ENCODE results near the gene PDS5A.
"Not testable (repeated sequence)": the region's sequence is repeated elsewhere in the genome, so short reads cannot be mapped to it uniquely, and the experiment has no call there.

PDS5A gene

DNA sequence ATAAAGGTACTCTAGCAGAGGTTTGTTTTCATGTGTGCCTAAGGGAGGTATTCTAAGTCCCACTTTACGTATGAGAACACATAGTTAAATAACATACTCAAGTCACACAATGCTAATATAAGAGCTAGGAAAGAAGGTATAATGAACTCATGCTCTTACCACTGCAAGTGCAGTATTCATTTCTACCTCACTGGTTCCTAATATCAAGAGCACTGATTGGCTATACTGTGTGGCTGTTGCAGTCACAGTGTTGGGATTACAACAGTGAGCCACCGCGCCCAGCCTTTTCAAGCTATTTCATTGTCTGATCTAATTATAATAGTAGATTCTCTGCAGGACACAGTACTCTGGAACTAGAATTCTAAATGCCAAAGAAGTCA, 84.0 kb downstream of the PDS5A start:
- DNase-seq, result no peak

DNA sequence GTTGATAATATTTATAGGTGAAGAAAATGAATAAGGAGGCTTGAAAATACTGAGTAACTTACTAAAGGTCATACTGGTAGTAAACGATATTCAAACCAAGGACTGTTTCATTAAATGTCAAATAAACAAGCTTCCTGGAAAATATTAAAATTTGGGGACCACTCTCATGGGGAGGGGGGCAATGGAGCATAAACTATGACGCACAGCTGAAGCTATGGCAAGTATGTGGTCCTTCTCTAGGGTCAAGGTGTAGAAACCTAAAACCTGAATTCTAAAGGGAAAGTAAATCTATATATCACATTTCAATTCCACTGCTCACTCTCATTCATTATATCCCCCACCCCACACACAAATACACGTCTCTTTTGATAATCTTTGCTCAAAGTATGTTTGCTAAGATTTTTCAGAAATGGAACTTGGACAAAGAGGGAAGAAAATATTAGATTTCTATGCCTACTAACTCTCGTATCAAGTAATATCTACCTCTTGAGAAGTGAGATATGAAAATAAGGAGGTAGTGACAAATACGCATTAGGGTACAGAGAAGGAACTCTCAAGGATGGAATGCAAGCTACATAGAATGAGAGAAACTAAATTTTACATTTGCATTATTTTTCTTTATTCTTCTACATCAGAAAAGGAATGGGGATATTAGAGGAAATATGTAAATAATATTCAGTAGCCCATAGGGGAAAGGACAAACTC, 84.6 kb downstream of the PDS5A start:
- DNase-seq, result no peak

DNA sequence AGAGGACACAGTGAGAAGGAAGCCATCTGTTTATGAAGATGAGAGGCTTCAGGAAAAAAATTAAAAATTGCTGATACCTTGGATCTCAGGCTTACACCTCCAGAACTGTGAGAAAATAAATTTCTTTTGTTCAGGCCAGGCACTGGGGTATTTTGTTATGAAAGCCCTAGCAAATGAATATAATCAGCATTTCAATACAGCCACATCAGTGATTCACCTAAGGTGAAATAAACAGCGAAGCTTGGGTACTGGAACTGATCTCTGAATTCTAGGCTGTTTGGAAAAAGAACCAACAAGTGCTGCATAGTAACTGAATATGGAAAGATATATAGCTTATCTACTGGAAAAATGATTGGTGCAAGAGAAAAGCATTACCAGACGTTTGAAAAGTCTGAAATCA, 88.5 kb downstream of the PDS5A start:
- DNase-seq, result no peak

DNA sequence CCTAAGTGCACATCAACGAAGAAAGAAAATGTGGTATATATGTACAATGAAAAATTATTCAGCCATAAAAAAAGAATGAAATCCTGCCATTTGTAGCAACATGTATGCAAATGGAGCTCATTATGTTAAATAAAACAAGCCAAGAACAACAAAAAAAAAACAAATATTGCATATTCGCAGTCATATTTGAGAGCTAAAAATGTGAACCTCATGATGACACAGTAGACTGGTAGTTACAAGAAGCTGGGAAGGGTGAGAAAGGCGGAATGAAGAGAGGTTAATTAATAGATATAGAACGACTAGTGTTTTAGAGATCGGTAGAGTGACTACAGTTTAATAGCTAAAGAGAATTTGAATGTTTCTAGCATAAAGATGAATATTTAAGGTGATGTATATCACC, 89.2 kb downstream of the PDS5A start:
- no peak for DNase-seq

DNA sequence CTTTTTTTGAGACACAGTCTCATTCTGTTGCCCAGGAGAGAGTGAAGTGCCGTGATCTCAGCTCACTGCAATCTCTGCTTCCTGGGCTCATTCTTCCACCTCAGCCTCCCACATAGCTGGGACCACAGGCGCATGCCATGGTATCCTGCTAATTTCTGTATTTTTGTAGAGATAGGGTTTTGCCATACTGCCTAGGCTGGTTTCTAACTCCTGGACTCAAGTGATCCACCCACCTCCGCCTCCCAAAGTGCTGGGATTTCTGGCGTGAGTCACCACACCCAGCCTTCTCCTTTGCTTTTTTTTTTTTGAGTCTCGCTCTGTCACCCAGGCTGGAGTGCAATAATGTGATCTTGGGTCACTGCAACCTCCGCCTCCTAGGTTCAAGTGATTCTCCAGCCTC, 94.1 kb downstream of the PDS5A start:
- DNase-seq, result no peak

DNA sequence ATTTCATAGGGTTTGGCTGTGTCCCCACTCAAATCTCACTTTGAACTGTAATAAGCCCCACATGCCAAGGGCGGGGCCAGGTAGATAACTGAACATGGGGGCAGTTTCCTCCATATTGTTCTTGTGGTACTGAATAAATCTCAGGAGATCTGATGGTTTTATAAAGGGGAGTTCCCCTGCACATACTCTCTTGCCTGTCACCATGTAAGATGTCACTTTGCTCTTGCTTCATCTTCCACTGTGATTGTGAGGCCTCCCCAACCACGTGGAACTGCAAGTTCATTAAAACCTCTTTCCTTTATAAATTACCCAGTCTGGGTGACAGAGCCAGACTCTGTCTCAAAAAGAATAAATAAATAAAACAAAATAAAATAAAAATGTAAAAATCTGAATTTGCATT, 95.9 kb downstream of the PDS5A start:
- DNase-seq, result no peak

DNA sequence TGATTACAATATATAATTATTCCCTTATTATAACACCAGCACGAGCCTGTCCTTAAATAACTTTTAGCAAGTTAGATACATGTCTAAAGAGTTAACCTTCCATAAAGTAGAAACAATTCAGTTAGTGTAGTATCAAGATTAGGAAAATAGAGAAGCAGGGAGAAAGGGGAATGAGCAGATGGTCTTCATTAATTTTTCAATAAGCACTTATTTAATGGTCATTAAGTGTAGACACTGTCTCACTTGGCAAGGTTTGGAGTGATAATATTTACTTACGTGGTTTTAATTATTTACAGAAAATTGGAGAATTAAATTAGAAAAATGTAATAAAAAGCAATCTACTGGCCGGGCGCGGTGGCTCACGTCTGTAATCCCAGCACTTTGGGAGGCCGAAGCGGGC, 99.7 kb downstream of the PDS5A start:
- DNase-seq, result no peak

DNA sequence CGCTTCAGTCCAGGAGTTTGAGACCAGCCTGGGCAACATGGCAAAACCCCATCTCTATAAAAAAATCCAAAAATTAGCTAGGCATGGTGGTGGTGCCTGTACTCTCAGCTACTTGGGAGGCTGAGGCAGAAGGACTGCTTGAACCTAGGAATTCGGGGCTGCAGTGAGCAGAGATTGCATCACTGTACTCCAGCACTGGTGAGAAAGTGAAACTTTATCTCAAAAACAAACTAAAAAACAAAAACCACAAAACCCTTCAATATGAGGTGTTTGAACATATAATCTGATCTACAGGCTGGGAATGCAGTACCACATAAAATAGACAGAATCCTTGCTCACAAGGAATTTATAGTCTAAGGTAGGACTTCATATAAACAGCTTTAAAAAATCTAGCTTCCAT, 103.9 kb downstream of the PDS5A start:
- no peak for DNase-seq

DNA sequence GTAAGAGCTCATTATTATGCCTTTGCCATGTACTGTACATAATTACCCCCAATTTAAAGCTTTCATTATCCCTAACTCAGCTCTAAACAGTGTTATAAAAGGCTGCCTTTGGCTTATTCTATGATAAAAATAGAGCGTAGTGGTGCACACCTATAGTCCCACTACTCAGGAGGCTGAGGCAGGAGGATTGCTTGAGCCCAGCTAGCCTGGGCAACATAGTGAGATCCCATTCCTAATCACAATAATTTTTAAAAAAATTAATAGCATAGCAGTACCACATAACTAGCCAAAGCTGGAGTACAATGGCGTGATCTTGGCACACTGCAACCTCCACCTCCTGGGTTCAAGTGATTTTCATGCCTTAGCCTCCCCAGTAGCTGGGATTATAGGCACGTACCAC, 112.4 kb downstream of the PDS5A start:
- no peak for DNase-seq

DNA sequence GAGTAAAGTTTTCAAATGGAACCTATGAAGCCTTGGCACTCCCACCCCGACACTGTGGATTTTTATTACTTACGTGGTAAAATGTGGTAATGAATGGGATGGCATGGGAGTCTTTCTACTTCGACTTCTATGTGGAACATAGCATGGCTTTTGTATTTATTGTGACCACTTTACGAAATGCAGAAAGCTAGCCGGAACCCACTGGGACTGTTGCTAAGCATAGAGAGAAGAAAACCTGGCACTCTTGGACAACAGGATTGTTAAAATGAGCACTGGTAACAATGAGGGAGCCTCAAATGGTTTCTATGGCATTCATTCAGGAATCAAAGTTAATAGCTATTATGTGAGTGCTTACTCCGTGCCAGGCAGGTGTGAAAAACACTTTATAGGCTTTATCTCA, 113.3 kb downstream of the PDS5A start:
- no peak for DNase-seq

DNA sequence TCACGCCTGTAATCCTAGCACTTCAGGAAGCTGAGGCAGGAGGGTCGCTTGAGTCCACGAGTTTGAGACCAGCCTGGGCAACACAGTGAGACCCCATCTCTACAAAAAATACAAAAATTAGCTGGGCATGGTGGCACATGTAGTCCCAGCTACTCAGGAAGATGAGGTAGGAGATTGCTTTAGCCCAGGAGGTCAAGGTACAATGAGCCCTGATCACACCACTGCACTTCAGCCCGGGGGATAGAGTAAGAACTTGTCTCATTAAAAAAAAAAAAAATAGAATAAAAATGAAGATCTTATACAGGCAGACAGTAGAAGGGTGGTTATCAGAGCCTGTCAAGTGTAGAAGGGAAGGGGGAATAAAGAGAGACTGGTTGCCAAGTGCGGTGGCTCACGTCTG, 116.9 kb downstream of the PDS5A start:
- no peak for DNase-seq

DNA sequence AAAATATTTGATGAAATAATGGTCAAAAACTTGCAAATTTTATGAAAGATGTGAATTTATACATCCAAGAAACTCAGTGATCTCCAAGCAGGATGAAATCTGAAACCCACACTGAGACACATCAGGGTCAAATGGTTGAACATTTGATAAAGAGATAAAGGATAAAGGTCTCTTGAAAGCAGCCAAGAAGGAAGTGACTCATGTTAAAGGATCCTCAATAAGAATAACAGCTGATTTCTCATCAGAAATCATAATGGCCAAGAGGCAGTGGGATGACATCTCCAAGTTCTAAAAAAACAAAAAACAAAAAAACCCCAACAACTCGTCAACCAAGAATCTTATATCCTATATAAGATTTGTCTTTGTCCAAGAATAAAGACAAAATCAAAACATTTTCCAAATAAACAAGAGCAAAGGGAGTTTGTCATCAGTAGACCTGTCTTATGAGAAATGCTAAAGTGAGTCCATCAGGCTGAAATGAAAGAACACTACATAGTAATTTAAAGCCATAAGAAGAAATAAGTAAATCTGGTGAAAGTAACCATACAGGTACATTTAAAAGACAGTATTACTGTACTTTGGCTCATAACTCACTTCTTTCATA, 121.7 kb downstream of the PDS5A start:
- no peak for DNase-seq

DNA sequence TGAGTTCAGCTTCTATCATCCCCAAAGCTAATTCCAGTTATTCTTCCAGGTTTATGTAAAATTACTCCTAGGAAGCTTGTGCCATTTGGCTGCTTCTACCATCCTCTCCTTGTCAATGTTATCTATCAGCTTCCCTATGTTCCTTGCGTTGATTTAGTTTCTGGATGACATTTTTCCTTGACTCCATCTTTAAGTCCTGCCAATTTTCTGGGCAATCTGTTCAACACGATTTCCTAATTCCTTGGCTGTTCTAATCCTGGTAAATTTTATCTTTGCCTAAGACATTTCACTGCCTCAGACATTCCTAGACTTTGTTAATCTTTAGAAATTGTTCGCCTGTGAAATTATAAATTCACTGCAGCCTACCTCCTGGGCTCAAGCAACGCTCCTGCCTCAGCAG, 125.1 kb downstream of the PDS5A start:
- DNase-seq, result no peak

DNA sequence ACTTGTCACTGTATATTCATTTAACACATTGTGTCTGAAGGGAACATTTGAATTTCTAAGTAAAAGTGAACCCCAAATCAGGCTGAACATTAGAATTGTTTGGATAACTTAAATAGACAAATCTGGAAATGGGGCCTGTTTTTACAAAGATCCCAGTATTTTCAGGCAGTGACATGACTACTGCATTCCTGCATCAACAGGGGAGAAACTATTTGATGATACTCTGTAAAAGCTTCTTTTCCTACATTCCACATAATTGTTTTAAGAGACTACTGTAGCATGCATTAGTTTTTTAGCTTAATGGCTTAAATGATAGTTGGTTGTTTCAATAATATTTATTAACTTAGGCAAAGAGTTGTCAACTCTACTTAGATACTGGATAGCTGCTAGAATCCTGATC, 127.0 kb downstream of the PDS5A start:
- DNase-seq, result no peak

DNA sequence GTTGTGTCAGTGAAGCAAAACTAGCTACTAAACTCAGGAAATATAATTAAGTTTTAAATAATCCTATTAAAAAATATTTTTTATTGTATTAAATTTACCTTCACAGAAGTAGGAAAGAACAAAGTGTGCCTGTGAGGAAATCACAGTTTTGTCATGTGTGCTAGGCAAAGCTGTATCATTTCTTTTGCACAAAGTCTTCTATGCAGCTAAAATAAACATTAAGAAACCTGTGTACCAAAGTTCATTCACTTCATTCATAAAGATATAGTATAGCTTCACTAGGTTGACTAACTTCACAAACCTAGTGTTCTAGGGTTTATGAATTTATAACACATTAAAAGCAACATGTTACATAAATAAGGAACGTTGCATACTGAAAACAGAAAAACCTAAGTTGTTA, 131.0 kb downstream of the PDS5A start:
- no peak for DNase-seq

DNA sequence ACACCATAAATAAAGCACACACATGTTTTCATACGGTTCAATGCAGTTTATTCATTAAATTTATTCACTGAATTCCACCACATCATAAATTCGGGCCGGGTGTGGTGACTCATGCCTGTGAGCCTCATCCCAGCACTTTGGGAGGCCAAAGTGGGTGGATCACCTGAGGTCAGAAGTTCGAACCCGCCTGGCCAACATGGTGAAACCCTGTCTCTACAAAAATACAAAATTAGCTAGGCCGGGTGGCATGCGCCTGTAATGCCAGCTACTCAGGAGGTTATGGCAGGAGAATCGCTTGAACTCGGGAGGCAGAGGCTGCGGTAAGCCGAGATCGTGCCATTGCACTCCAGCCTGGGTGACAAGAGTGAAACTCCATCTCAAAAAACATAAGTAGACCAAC, 131.6 kb downstream of the PDS5A start:
- DNase-seq, result no peak

DNA sequence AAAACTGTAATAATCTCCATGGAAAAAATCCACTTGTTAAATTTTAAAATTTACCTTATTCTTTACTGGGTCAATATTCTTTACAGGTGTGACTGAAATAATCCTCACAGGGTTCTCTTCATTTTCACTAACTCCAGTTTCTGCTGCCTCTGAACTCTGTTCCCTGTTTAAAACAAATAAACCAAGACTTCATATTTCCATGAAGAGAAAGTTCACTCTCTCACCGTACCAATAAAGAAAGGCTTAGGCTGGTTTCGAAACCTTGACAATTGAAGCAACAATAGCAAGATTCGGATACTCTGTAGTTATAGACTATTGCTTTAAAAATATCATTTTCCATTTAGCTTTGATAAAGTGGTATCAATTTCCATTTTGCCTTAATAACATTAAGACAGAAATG, 135.8 kb downstream of the PDS5A start:
- no peak for DNase-seq

DNA sequence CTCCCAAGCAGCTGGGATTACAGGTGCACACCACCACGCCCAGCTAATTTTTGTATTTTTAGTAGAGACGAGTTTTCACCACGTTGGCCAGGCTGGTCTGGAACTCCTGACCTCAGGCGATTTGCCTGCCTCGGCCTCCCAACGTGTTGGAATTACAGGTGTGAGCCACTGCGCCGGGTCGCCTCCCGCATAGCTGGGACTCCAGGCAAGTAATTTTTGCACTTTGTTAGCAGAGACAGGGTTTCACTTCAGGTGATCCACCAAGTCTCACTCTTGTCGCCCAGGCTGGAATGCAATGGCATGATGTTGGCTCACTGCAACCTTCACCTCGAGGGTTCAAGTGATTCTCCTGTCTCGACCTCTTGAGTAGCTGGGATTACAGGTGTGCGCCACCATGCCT, 137.2 kb downstream of the PDS5A start:
- not testable (repeated sequence) for DNase-seq

DNA sequence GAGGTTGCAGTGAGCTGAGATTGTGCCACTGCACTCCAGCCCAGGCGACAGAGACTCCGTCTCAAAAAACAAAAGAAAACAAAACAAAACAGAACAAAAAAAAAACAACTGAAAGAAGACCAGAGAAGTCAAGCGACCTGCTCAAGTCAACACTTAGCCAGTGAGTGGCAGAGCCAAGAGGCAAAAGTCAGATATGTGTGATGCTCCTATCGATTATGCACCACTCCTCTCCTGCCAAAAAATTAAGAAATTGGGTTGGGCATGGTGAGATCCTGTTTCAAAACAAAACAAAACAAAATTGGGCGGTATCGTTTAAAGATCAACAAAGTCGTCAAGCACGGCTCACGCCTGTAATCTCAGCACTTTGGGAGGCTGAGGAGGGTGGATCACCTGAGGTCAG, 137.7 kb downstream of the PDS5A start:
- no peak for DNase-seq

DNA sequence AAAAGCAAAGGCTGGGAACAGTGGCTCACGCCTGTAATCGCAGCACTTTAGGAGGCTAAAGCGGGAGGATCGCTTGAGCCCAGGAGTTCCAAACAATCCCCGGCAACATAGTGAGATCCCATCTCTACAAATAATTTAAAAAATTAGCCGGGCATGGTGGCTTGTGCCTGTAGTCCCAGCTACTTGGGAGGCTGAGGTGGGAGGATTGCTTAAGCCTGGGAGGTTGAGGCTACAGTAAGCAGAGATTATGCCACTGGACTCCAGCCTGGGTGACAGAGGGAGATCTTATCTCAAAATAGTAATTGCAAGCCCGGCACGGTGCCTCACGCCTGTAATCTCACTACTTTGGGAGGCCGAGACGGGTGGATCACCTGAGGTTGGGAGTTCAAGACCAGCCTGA, 139.3 kb downstream of the PDS5A start:
- DNase-seq, result not testable (repeated sequence)

DNA sequence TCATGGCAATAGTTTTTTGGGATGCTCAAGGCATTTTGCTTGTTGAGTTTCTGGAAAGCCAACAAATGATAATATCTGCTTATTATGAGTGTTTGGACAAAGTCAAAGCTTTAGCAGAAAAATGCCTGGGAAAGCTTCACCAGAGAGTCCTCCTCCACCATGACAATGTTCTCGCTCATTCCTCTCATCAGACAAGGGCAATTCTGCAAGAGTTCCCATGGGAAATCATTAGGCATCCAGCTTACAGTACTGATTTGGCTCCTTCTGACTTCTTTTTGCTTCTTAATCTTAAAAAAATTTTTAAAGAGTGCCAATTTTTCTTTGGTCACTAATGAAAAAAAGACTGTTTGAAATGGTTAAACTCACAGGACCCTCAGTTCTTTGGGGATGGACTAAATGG, 143.4 kb downstream of the PDS5A start:
- DNase-seq, result no peak

DNA sequence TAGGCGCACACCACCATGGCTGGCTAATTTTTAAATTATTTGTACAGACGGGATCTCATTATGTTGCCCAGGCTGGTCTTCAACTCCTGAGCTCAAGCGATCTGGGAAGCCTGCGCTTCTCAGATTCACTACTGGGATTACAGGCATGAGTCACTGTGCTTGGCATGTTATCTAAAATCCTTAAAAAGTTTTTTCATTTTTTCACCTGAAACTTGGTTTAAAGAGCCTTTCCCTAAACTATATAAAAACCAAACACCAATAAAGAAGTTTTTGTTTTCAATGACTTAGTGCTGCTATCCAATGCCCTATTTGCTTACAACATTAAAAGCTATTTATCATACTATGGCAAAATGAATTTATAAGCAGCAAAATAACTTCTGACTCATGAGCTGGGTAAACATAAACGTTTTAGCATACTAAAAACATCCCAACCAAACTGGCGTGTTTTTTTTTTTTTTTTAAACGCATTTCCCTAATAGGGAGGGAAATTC, 151.9 kb downstream of the PDS5A start:
- no peak for DNase-seq

DNA sequence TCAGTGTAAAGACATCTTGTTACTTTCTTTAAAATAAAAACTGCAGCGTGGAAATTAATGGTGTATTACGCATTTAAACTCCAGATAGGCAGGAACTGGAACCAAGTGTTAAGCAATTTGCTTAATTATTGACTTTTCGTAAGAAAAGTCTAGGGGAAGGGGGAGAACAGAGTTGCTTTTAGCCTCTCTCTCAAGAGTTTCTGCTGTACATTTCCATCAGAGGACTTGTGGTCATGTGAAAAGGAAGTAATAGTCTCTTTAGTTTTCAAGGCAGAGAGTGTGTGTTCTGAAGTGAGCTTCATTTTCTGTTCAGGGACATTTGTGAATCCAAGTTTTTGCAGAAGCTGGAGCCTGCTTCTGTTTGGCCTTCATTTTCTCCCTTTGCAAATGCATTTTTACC, 152.6 kb downstream of the PDS5A start:
- no peak for DNase-seq

DNA sequence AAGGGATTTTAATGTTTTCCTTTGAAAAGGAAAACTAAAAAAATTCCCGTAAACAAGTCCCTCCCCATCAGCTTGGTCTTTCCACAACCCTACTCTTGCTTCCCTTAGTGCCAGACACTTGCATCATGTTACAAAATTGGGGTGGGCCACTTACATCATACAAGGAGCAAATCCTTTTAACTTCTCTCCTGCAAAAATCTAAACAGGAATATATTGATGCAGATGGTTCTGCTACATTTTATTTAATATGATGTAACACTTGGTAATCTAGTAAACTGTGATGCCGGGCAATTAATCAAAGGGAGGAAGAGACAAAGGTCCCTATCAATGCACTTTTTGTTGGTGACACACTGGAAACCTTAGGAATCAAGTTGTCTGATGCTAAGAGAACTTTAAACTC, 154.5 kb downstream of the PDS5A start:
- DNase-seq, result no peak

DNA sequence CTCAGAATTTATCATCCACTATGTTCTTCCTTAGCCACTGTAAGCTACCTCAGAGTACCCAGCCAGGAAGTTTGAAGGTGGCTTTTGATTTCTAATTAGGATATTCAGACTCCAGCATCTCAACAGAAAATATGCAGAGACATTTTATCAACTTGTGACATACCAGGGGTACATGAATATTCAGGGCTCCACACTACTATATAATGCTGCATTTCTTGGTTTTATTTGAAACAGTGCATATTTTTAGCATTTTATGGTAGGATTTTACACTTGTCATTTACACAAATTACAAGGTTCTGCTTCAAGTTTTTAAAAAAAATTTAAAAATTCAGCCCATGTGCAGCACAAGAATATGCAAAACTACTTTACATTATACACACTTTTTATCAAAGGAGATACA, 155.0 kb downstream of the PDS5A start:
- no peak for DNase-seq

All from NCI-H446 (cell line).